ENCODE data around the gene ZNF335.

Gene ZNF335

GRCh38 chr20:46017272-46017671 lies 45.3 kb upstream of the ZNF335 start:
- DNase-seq: no peak
- no peaks in the 10 kb centered on the region for H3K9me3 ChIP-seq (ENCODE audit: control insufficient read depth, low read length)

GRCh38 chr20:46014517-46015396 lies 42.8 kb upstream of the ZNF335 start:
- H3K9ac ChIP-seq (ENCODE audit: low read length): no peak overlapping the region
- no peaks in the 10 kb centered on the region for H3K36me3 ChIP-seq (ENCODE audit: control insufficient read depth in 1 of 2, insufficient read depth in 2 of 2, low read depth in 1 of 2, low read length in 2 of 2)
- peaks cover 42 to 91% of the 10 kb centered on the region in 2 experiments for H3K27me3 ChIP-seq (ENCODE audit: control insufficient read depth in 1 of 2, insufficient read depth in 1 of 2, low read length in 2 of 2)
- no peak overlapping the region for H3K27ac ChIP-seq (ENCODE audit: low read length, poor library complexity, severe bottlenecking)
- no peak overlapping the region for H3K4me2 ChIP-seq (ENCODE audit: low read length, poor library complexity, severe bottlenecking)
- no peak overlapping the region for H2BK15ac ChIP-seq (ENCODE audit: low read depth, poor library complexity, severe bottlenecking)
- H3K4ac ChIP-seq (ENCODE audit: low read depth in 1 of 2, low read length in 2 of 2): no peak overlapping the region
- 78% methylated on average over 6 of the region's 7 CpGs for WGBS
- no peak overlapping the region for H3K23ac ChIP-seq (ENCODE audit: low read length in 2 of 2)
- H3K18ac ChIP-seq (ENCODE audit: low read depth in 1 of 2, low read length in 2 of 2): no peak overlapping the region
- no peak overlapping the region for H3K4me3 ChIP-seq (ENCODE audit: insufficient read depth in 1 of 2, low read depth in 1 of 2, low read length in 2 of 2)
- no peak for DNase-seq
- H2BK120ac ChIP-seq (ENCODE audit: low read depth, low read length): no peak overlapping the region
- H3K79me1 ChIP-seq (replicated peaks; ENCODE audit: low read length, poor library complexity, severe bottlenecking): no peaks in the 10 kb centered on the region
- H2AK5ac ChIP-seq (ENCODE audit: low read length, severe bottlenecking): no peak overlapping the region
- no peak overlapping the region for H3K14ac ChIP-seq (ENCODE audit: low read length in 2 of 2)
- no peak overlapping the region for H2AFZ ChIP-seq (ENCODE audit: low read depth, low read length)
- peaks cover 4% of the 10 kb centered on the region for H3K4me1 ChIP-seq (ENCODE audit: control insufficient read depth, insufficient read depth, low read depth, low read length)
- H2BK5ac ChIP-seq (ENCODE audit: low read depth, low read length, poor library complexity, severe bottlenecking): no peak overlapping the region
- H4K8ac ChIP-seq (ENCODE audit: low read length): no peak overlapping the region
- H2BK12ac ChIP-seq (ENCODE audit: low read length in 2 of 2): no peak overlapping the region
- no peaks in the 10 kb centered on the region for H3K9me3 ChIP-seq (ENCODE audit: control insufficient read depth, low read length)
- no peak overlapping the region for H4K91ac ChIP-seq (ENCODE audit: low read length)

More at GRCh38 chr20:46017272-46017671, 45.3 kb upstream of the ZNF335 start:
- 40% methylated on average over 3 of the region's 4 CpGs for WGBS
- Histone ChIP-seq H3K9ac (ENCODE audit: low read length) (no peak overlapping the region), H3K4ac (ENCODE audit: low read depth in 1 of 2, low read length in 2 of 2) (no peak overlapping the region), H3K4me3 (ENCODE audit: insufficient read depth in 1 of 2, low read depth in 1 of 2, low read length in 2 of 2) (no peak overlapping the region), H2BK15ac (ENCODE audit: low read depth, poor library complexity, severe bottlenecking) (no peak overlapping the region), H2AK5ac (ENCODE audit: low read length, severe bottlenecking) (no peak overlapping the region), H3K27ac (ENCODE audit: low read length, poor library complexity, severe bottlenecking) (no peak overlapping the region), H3K36me3 (ENCODE audit: control insufficient read depth in 1 of 2, insufficient read depth in 2 of 2, low read depth in 1 of 2, low read length in 2 of 2) (no peaks in the 10 kb centered on the region), H3K27me3 (ENCODE audit: control insufficient read depth in 1 of 2, insufficient read depth in 1 of 2, low read length in 2 of 2) (peaks cover 61 to 84% of the 10 kb centered on the region in 2 experiments), H2BK12ac (ENCODE audit: low read length in 2 of 2) (no peak overlapping the region), H3K4me1 (ENCODE audit: control insufficient read depth, insufficient read depth, low read depth, low read length) (peaks cover 14% of the 10 kb centered on the region), H3K79me1 (replicated peaks; ENCODE audit: low read length, poor library complexity, severe bottlenecking) (no peaks in the 10 kb centered on the region), H2BK5ac (ENCODE audit: low read depth, low read length, poor library complexity, severe bottlenecking) (no peak overlapping the region), H3K4me2 (ENCODE audit: low read length, poor library complexity, severe bottlenecking) (no peak overlapping the region), H3K23ac (ENCODE audit: low read length in 2 of 2) (no peak overlapping the region), H2AFZ (ENCODE audit: low read depth, low read length) (no peak overlapping the region), H3K18ac (ENCODE audit: low read depth in 1 of 2, low read length in 2 of 2) (no peak overlapping the region), H4K91ac (ENCODE audit: low read length) (no peak overlapping the region), H2BK120ac (ENCODE audit: low read depth, low read length) (no peak overlapping the region), H4K8ac (ENCODE audit: low read length) (no peak overlapping the region), H3K14ac (ENCODE audit: low read length in 2 of 2) (no peak overlapping the region)

- peak; percentile 33 for DNase-seq
- H2AK5ac ChIP-seq (ENCODE audit: low read length, severe bottlenecking): no peak overlapping the region
- peaks cover 43 to 91% of the 10 kb centered on the region in 2 experiments for H3K27me3 ChIP-seq (ENCODE audit: control insufficient read depth in 1 of 2, insufficient read depth in 1 of 2, low read length in 2 of 2)
- H2BK5ac ChIP-seq (ENCODE audit: low read depth, low read length, poor library complexity, severe bottlenecking): no peak overlapping the region
- no peaks in the 10 kb centered on the region for H3K36me3 ChIP-seq (ENCODE audit: control insufficient read depth in 1 of 2, insufficient read depth in 2 of 2, low read depth in 1 of 2, low read length in 2 of 2)
- WGBS: 2% methylated on average over 62 of the region's 67 CpGs
- no peak overlapping the region for H3K14ac ChIP-seq (ENCODE audit: low read length in 2 of 2)
- H3K9ac ChIP-seq (ENCODE audit: low read length): no peak overlapping the region
- no peak overlapping the region for H2BK120ac ChIP-seq (ENCODE audit: low read depth, low read length)
- no peak overlapping the region for H4K8ac ChIP-seq (ENCODE audit: low read length)
- H3K23ac ChIP-seq (ENCODE audit: low read length in 2 of 2): no peak overlapping the region
- no peaks in the 10 kb centered on the region for H3K79me1 ChIP-seq (replicated peaks; ENCODE audit: low read length, poor library complexity, severe bottlenecking)
- no peaks in the 10 kb centered on the region for H3K9me3 ChIP-seq (ENCODE audit: control insufficient read depth, low read length)
- no peak overlapping the region for H2BK12ac ChIP-seq (ENCODE audit: low read length in 2 of 2)
- no peak overlapping the region for H3K4me3 ChIP-seq (ENCODE audit: insufficient read depth in 1 of 2, low read depth in 1 of 2, low read length in 2 of 2)
- no peak overlapping the region for H3K27ac ChIP-seq (ENCODE audit: low read length, poor library complexity, severe bottlenecking)
- peak overlapping the region; percentile 6 for H2AFZ ChIP-seq (ENCODE audit: low read depth, low read length)
- no peak overlapping the region for H3K18ac ChIP-seq (ENCODE audit: low read depth in 1 of 2, low read length in 2 of 2)
- no peak overlapping the region for H3K4ac ChIP-seq (ENCODE audit: low read depth in 1 of 2, low read length in 2 of 2)
- H3K4me2 ChIP-seq (ENCODE audit: low read length, poor library complexity, severe bottlenecking): peak overlapping the region; percentile 49
- H3K4me1 ChIP-seq (ENCODE audit: control insufficient read depth, insufficient read depth, low read depth, low read length): peaks cover 4% of the 10 kb centered on the region
- no peak overlapping the region for H4K91ac ChIP-seq (ENCODE audit: low read length)
- H2BK15ac ChIP-seq (ENCODE audit: low read depth, poor library complexity, severe bottlenecking): no peak overlapping the region
Observed at GRCh38 chr20:46013829-46014516, 42.0 kb upstream of the ZNF335 start.

GRCh38 chr20:46013322-46013828 lies 41.4 kb upstream of the ZNF335 start:
- DNase-seq: no peak
- no peak overlapping the region for H3K9ac ChIP-seq (ENCODE audit: low read length)
- H3K27ac ChIP-seq (ENCODE audit: low read length, poor library complexity, severe bottlenecking): no peak overlapping the region
- no peak overlapping the region for H4K8ac ChIP-seq (ENCODE audit: low read length)
- H3K4me3 ChIP-seq (ENCODE audit: insufficient read depth in 1 of 2, low read depth in 1 of 2, low read length in 2 of 2): no peak overlapping the region
- H3K4me2 ChIP-seq (ENCODE audit: low read length, poor library complexity, severe bottlenecking): no peak overlapping the region
- peaks cover 6% of the 10 kb centered on the region for H3K4me1 ChIP-seq (ENCODE audit: control insufficient read depth, insufficient read depth, low read depth, low read length)
- no peaks in the 10 kb centered on the region for H3K9me3 ChIP-seq (ENCODE audit: control insufficient read depth, low read length)
- peaks cover 43 to 91% of the 10 kb centered on the region in 2 experiments for H3K27me3 ChIP-seq (ENCODE audit: control insufficient read depth in 1 of 2, insufficient read depth in 1 of 2, low read length in 2 of 2)
- 33% methylated on average over 27 of the region's 29 CpGs for WGBS
- no peak overlapping the region for H4K91ac ChIP-seq (ENCODE audit: low read length)
- H3K23ac ChIP-seq (ENCODE audit: low read length in 2 of 2): no peak overlapping the region
- H3K4ac ChIP-seq (ENCODE audit: low read depth in 1 of 2, low read length in 2 of 2): no peak overlapping the region
- no peak overlapping the region for H2BK5ac ChIP-seq (ENCODE audit: low read depth, low read length, poor library complexity, severe bottlenecking)
- no peak overlapping the region for H3K18ac ChIP-seq (ENCODE audit: low read depth in 1 of 2, low read length in 2 of 2)
- H3K36me3 ChIP-seq (ENCODE audit: control insufficient read depth in 1 of 2, insufficient read depth in 2 of 2, low read depth in 1 of 2, low read length in 2 of 2): no peaks in the 10 kb centered on the region
- no peak overlapping the region for H2BK15ac ChIP-seq (ENCODE audit: low read depth, poor library complexity, severe bottlenecking)
- H2AK5ac ChIP-seq (ENCODE audit: low read length, severe bottlenecking): no peak overlapping the region
- no peak overlapping the region for H3K14ac ChIP-seq (ENCODE audit: low read length in 2 of 2)
- no peak overlapping the region for H2BK12ac ChIP-seq (ENCODE audit: low read length in 2 of 2)
- no peak overlapping the region for H2BK120ac ChIP-seq (ENCODE audit: low read depth, low read length)
- no peaks in the 10 kb centered on the region for H3K79me1 ChIP-seq (replicated peaks; ENCODE audit: low read length, poor library complexity, severe bottlenecking)
- H2AFZ ChIP-seq (ENCODE audit: low read depth, low read length): no peak overlapping the region
